ENCODE results near the gene TSEN2. TPM values are rescaled to one million over a fixed set of nuclear protein-coding genes. Genes with fewer than 3 reads are reported as not detected.

TSEN2 gene
- total and polyA plus RNA-seq, 2 of the 13 experiments (the other 11 are each of a cell fraction or from before 2014, with no cell fraction given) = 11.0 to 17.3 TPM

DNA sequence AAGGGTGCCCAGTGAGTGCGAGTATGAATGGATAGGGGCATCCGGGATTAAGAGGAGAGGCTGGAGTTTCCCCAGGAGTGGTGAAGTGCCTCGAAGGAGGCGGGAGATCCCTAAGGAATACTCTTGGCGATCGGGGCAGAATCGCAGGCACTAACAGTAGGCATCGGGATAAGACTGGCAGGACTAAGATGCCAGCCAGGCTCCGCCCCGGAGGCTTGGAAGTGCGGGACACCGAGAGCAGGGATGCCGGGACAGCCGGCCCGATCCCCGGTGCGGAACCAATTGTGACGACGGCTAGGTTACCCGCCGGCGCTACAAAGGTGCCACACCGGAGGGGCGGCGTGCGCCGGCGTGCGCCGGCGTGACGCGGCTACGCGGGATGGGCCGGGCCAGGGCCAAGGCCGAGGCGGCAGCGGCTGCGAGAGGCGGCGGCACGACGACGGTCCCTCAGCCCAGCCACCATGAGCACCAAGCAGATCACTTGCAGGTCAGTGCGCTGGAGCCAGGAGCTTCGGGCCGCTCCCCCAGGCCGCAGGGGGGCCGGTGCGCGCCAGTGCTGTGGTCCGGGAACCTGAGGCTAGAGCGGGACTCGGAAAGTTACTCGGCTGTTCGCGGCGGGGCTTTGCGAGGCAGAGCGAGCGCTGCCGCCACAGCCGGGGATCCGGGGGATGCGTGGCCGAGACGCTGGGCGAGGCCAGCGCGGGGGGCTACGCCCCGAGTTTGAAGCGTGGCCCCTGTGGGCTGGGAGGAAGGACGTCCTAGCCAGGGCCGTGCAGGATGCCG lies 72.6 kb downstream of the TSEN2 start, which contains the start of gene MKRN2 (continued):
- TF ChIP-seq FOXA3 (CRISPR knock-in tag; IDR thresholded peaks at IDR 0.05) = peak; percentile 19; the same call in 1 of the 2 replicates
- TF ChIP-seq TAF15 (IDR thresholded peaks at IDR 0.05; ENCODE audit: low read depth, low read length, poor library complexity, severe bottlenecking) = peak; percentile 40
- no peak for TF ChIP-seq MAF1 (CRISPR knock-in tag; IDR thresholded peaks at IDR 0.05; ENCODE audit: borderline replicate concordance)
- no peak for TF ChIP-seq NFYB (CRISPR knock-in tag; IDR thresholded peaks at IDR 0.05)
- no peak for TF ChIP-seq ZBTB40 (IDR thresholded peaks at IDR 0.05)
- peak; percentile 89 for TF ChIP-seq ZBTB40 (CRISPR knock-in tag; IDR thresholded peaks at IDR 0.05)
- TF ChIP-seq RNF2 (conservative IDR thresholded peaks at IDR 0.05; ENCODE audit: low read depth) = 0 out of 2 replicates have a peak, but pooled peaks have one; percentile 62
- TF ChIP-seq HNRNPUL1 (IDR thresholded peaks at IDR 0.05; ENCODE audit: low read depth, low read length) = no peak
- TF ChIP-seq ZBTB43 (CRISPR knock-in tag; conservative IDR thresholded peaks at IDR 0.05) = 0 out of 2 replicates have a peak, but pooled peaks have one; percentile 22
- peak; percentile 64; the same call in 1 of the 2 replicates for TF ChIP-seq MED1 (CRISPR knock-in tag; IDR thresholded peaks at IDR 0.05)
- TF ChIP-seq ZNF296 (CRISPR knock-in tag; conservative IDR thresholded peaks at IDR 0.05) = no peak
- peak; percentile 43; the same call in 1 of the 2 replicates for TF ChIP-seq KDM3A (CRISPR knock-in tag; IDR thresholded peaks at IDR 0.05; ENCODE audit: low read depth)
- TF ChIP-seq FOSL2 (CRISPR knock-in tag; IDR thresholded peaks at IDR 0.05) = 0 out of 2 replicates have a peak, but pooled peaks have one; percentile 25
- TF ChIP-seq ZFAT (CRISPR knock-in tag; conservative IDR thresholded peaks at IDR 0.05) = peak; percentile 85; the same call in 1 of the 2 replicates
- no peak for TF ChIP-seq ATRX (CRISPR knock-in tag; IDR thresholded peaks at IDR 0.05; ENCODE audit: borderline replicate concordance)
- TF ChIP-seq ZNF713 (CRISPR knock-in tag; IDR thresholded peaks at IDR 0.05) = no peak
- TF ChIP-seq BRD4 (CRISPR knock-in tag; IDR thresholded peaks at IDR 0.05) = peak; percentile 42; the same call in 1 of the 2 replicates
- TF ChIP-seq SRSF4 (IDR thresholded peaks at IDR 0.05; ENCODE audit: low read depth, low read length, poor library complexity, severe bottlenecking) = no peak
- peak; percentile 92 for TF ChIP-seq ARNT2 (CRISPR knock-in tag; IDR thresholded peaks at IDR 0.05; ENCODE audit: low read depth)
- TF ChIP-seq MXD4 (CRISPR knock-in tag; IDR thresholded peaks at IDR 0.05) = no peak
- no peak for TF ChIP-seq SMC3 (IDR thresholded peaks at IDR 0.05; ENCODE audit: low read length)
